Lower lobe of right lung (tissue), 2 donors: Measurements from ENCODE around the gene NSD1. TPM values are rescaled to one million over a fixed set of nuclear protein-coding genes. Genes with fewer than 3 reads are reported as not detected.

Experiments
- ATAC-seq, 2 donors: fragments of 200-7000 bp; cut with Tn5 transposase; one replicate each; pipeline ENCODE4 v1.9.1; 2020 to 2022; ENCODE audit warnings: mild to moderate bottlenecking in 2 of 2, moderate library complexity in 2 of 2
- DNase-seq: peaks from one replicate; pipeline ENCODE4 v3.0.0-alpha.2; 2020
- H3K27ac ChIP-seq: fragments of 200-600 bp; one replicate; pipeline ENCODE4 v1.8.0; 2022
- H3K27me3 ChIP-seq: fragments of 200-600 bp; one replicate; pipeline ENCODE4 v1.8.0; 2022; ENCODE audit warnings: low read depth
- H3K36me3 ChIP-seq: fragments of 200-600 bp; one replicate; pipeline ENCODE4 v1.8.0; 2022; ENCODE audit warnings: mild to moderate bottlenecking
- H3K4me1 ChIP-seq: fragments of 200-600 bp; one replicate; pipeline ENCODE4 v1.8.0; 2022
- H3K4me3 ChIP-seq: fragments of 200-600 bp; one replicate; pipeline ENCODE4 v1.8.0; 2022; ENCODE audit warnings: mild to moderate bottlenecking
- H3K9me3 ChIP-seq: fragments of 200-600 bp; one replicate; pipeline ENCODE4 v1.8.0; 2022
- intact Hi-C: fragments of 100-400 bp; cut with DNase I; formaldehyde crosslinking; loops from one replicate; pipeline ENCODE4 v1.11.0; 2022
- total RNA-seq: library from RNA; stranded (reverse); fragmentation: NEBNext Ultra II Directional; extraction: Animal tissue kit (Norgen Biotek cat#: 25700); gene quantifications from one replicate; pipeline ENCODE4 v1.2.1, GENCODE V29; 2021
- TF ChIP-seq, protein P1 (sequence below): fragments of 200-600 bp; IDR thresholded peaks from one replicate; pipeline ENCODE4 v1.8.0; 2022; ENCODE audit warnings: antibody characterized with exemption, mild to moderate bottlenecking
- donor health status: DM: no; HTN: yes; CAD: no; lungs with severe emphysema.

The NSD1 gene
- total RNA-seq, 1 donor from 2014 or later: 75.5 TPM

DNA sequence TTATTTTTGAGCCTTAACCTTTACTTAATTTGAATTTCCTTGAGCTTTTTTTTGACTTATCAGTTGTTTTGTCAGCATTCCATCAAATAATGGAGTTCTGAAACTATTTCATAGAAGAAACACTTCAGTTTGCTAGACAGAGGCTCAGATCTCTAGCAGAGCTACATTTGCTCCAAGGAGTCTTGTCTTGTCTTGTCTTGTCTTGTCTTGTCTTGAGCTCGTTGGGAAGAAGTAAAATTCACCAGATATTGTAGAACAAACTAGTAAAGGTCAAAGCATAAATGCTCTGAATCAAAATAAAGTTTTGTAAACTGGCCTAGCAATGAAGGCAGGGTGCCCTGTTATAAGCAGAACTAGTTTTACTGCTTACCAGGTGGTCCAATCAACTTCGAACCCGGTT, 136.4 kb downstream of the NSD1 start:
- no peak for ATAC-seq
- intact Hi-C loops: no loop called here

DNA sequence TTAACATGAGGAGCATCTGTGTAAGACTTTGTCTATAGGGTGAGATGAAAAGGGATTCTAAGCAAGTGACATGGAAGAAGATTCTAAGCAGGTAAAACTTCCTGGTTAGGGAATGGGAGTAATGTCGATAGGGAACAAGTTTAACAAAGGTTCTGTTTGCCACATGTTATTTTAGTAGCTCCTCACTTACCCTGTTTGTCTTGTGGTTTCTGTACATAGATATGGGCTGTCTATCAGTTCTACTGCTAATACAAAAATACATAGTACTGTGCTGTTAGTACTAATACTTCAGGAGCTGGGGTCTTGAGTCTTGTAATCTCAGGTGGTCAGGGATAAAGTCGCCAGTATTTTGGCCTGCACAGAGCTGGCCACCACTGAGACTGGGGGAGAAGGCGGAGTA, 137.1 kb downstream of the NSD1 start:
- Histone ChIP-seq H3K4me3 (no peak overlapping the region), H3K4me1 (no peaks in the 10 kb centered on the region), H3K36me3 (peaks cover 96% of the 10 kb centered on the region), H3K27me3 (no peaks in the 10 kb centered on the region), H3K27ac (no peak overlapping the region), H3K9me3 (no peaks in the 10 kb centered on the region)
- intact Hi-C loops: no loop called here
- TF ChIP-seq, protein P1, sequence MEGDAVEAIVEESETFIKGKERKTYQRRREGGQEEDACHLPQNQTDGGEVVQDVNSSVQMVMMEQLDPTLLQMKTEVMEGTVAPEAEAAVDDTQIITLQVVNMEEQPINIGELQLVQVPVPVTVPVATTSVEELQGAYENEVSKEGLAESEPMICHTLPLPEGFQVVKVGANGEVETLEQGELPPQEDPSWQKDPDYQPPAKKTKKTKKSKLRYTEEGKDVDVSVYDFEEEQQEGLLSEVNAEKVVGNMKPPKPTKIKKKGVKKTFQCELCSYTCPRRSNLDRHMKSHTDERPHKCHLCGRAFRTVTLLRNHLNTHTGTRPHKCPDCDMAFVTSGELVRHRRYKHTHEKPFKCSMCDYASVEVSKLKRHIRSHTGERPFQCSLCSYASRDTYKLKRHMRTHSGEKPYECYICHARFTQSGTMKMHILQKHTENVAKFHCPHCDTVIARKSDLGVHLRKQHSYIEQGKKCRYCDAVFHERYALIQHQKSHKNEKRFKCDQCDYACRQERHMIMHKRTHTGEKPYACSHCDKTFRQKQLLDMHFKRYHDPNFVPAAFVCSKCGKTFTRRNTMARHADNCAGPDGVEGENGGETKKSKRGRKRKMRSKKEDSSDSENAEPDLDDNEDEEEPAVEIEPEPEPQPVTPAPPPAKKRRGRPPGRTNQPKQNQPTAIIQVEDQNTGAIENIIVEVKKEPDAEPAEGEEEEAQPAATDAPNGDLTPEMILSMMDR: no peak
- ATAC-seq (no peak), DNase-seq (no peak)

More for the DNA sequence above, 136.4 kb downstream of the NSD1 start:
- no peaks in the 10 kb centered on the region for H3K4me1 ChIP-seq
- TF ChIP-seq, protein P1: no peak
- H3K9me3 ChIP-seq: no peaks in the 10 kb centered on the region
- no peak overlapping the region for H3K27ac ChIP-seq
- H3K36me3 ChIP-seq: peaks cover 98% of the 10 kb centered on the region
- no peaks in the 10 kb centered on the region for H3K27me3 ChIP-seq
- DNase-seq: no peak
- no peak overlapping the region for H3K4me3 ChIP-seq

DNA sequence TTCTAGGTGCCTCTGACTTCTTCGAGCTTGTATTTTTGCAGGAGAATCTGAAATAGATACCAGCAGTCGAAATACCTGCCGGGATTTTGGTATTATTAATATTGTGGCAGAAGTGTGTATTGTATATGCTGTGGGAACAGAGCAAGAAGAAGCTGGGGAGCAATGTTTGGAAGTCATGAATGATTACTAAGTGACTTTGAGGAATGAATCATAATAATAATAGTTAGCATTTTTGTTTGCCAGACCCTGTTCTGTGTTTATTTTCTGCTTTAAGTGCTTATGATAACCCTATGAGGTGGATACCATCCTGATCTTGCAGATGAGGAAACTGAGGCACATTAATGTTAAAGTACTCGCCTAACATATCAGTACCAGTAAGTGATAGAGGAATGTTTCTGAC, 137.5 kb downstream of the NSD1 start:
- H3K27ac ChIP-seq: no peak overlapping the region
- H3K36me3 ChIP-seq: peaks cover 96% of the 10 kb centered on the region

DNA sequence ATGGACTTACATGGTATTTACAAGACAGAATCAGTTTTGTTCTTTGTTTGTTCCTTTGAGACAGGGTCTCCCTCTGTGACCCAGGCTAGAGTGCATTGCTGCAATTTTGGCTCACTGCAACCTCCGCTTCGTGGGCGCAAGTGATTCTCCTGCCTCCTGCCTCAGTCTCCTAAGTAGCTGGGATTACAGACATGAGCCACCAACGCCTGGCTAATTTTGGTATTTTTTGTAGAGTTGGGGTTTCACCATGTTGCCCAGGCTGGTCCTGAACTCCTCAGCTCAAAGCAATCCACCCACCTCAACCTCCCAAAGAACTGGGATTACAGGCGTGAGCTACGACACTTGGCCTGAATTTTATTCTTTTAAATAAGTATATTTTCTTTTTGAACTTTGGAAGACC, 142.3 kb downstream of the NSD1 start:
- Histone ChIP-seq H3K4me3 (no peak overlapping the region), H3K4me1 (no peaks in the 10 kb centered on the region), H3K27me3 (no peaks in the 10 kb centered on the region), H3K36me3 (peaks cover 92% of the 10 kb centered on the region), H3K9me3 (no peaks in the 10 kb centered on the region), H3K27ac (no peak overlapping the region)
- TF ChIP-seq, protein P1: no peak
- intact Hi-C loops: no loop called here
- no peak for ATAC-seq
- no peak for DNase-seq

More for the DNA sequence above, 137.5 kb downstream of the NSD1 start:
- Histone ChIP-seq H3K9me3 (no peaks in the 10 kb centered on the region), H3K4me1 (no peaks in the 10 kb centered on the region), H3K4me3 (no peak overlapping the region), H3K27me3 (no peaks in the 10 kb centered on the region)
- no peak for ATAC-seq
- intact Hi-C loops: no loop called here
- TF ChIP-seq, protein P1: no peak
- no peak for DNase-seq

DNA sequence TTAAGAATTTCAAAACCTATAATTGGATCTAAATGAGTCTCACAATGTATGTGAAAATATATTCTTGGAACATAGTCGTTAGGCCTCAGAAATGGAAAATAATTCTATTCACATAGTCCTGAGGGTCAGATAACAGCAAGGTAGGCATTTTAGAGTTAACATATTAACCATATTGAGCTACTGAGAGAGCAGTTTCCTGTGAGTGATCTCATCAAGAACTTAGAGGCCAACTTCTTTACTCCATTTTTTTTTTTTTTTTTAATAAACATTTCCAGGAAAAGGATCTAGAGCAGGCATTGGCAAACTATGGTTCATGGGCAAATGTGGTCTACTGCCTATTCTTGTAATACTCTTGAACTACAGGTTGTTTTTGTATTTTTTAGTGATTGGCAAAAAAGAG, 143.3 kb downstream of the NSD1 start:
- H3K36me3 ChIP-seq: peaks cover 92% of the 10 kb centered on the region
- H3K27ac ChIP-seq: no peak overlapping the region
- no peak for ATAC-seq
- no peaks in the 10 kb centered on the region for H3K4me1 ChIP-seq
- H3K4me3 ChIP-seq: no peak overlapping the region
- TF ChIP-seq, protein P1: no peak
- H3K9me3 ChIP-seq: no peaks in the 10 kb centered on the region
- intact Hi-C loops: no loop called here
- no peak for DNase-seq
- no peaks in the 10 kb centered on the region for H3K27me3 ChIP-seq

DNA sequence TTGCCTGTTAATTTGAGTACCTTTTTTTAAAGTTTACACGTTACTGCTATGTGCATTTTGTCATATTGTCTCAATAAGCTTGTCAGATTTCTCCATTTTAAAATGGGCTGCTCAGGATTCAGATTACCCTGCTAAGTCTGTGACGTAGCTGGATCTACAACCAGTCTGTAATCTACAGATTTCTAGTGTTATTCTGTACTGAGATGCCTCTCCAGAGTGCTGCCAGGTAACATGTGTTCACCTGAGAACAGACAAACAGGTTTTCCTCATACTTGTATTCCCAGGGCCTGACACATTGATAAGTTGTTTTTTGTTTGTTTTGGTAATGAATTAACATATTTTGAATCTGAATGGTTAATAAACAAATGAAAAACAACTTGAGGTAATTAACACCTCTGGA, 154.6 kb downstream of the NSD1 start:
- H3K4me3 ChIP-seq: no peak overlapping the region
- peaks cover 100% of the 10 kb centered on the region for H3K36me3 ChIP-seq
- no peak overlapping the region for H3K27ac ChIP-seq
- no peaks in the 10 kb centered on the region for H3K27me3 ChIP-seq
- H3K4me1 ChIP-seq: no peaks in the 10 kb centered on the region
- intact Hi-C loops: no loop called here
- no peak for DNase-seq
- H3K9me3 ChIP-seq: no peaks in the 10 kb centered on the region
- no peak for ATAC-seq
- TF ChIP-seq, protein P1: no peak
